Coronary artery (tissue), 2 donors: Measurements from ENCODE around the gene RO60.

Experiments used
- DNase-seq: peaks from one replicate; pipeline ENCODE4 v3.0.0-alpha.2; 2017; ENCODE audit warnings: low spot score
- H3K27ac ChIP-seq, 2 donors: fragments of 200-600 bp; sonication (generic); one replicate each; pipeline ENCODE4 v1.5.1; 2016 to 2019
- H3K4me3 ChIP-seq: fragments of 200-600 bp; sonication (generic); 2 replicates; pipeline ENCODE4 v1.5.1; 2016; ENCODE audit warnings: mild to moderate bottlenecking, moderate library complexity
- TF ChIP-seq, protein P1 (sequence below): fragments of 200-600 bp; sonication (generic); IDR thresholded peaks from one replicate; pipeline ENCODE4 v1.5.1; 2019; ENCODE audit warnings: antibody characterized with exemption

The RO60 gene

DNA sequence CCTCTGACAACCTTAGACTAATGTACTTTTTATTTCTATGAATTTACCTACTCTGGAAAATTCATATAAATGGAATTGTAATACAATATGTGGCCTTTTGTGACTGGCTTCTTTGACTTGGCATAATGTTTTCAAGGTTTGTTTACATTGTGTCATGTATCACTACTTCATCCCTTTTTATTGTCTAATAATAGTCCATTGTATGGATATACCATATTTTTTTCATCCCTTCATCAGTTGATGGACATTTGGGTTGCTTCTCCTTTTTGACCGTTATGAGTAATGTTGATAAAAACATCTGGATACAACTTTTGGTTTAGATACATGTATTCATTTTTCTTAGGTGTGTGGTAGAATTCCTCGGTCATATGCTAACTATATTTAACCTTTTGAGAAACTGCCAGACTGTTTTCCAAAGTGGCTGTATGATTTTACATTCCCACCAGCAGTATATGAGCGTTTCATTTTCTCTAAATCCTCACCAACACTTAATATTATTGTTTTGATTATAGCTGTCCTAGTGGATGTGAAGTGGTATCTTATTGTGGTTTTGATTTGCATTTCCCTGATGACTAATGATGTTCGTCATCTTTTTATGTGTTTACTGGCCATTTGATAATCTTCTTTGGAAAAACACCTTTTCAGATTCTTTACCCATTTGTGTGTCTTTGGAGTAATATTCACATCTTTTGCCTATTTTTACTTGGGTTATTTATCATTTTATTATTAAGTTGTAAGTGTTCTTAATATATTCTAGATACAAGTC lies 3.5 kb downstream of the RO60 start:
- DNase-seq, result no peak
- Histone ChIP-seq H3K4me3 (no peak overlapping the region), H3K27ac (no peak overlapping the region)
- TF ChIP-seq, protein P1, sequence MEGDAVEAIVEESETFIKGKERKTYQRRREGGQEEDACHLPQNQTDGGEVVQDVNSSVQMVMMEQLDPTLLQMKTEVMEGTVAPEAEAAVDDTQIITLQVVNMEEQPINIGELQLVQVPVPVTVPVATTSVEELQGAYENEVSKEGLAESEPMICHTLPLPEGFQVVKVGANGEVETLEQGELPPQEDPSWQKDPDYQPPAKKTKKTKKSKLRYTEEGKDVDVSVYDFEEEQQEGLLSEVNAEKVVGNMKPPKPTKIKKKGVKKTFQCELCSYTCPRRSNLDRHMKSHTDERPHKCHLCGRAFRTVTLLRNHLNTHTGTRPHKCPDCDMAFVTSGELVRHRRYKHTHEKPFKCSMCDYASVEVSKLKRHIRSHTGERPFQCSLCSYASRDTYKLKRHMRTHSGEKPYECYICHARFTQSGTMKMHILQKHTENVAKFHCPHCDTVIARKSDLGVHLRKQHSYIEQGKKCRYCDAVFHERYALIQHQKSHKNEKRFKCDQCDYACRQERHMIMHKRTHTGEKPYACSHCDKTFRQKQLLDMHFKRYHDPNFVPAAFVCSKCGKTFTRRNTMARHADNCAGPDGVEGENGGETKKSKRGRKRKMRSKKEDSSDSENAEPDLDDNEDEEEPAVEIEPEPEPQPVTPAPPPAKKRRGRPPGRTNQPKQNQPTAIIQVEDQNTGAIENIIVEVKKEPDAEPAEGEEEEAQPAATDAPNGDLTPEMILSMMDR, result no peak

DNA sequence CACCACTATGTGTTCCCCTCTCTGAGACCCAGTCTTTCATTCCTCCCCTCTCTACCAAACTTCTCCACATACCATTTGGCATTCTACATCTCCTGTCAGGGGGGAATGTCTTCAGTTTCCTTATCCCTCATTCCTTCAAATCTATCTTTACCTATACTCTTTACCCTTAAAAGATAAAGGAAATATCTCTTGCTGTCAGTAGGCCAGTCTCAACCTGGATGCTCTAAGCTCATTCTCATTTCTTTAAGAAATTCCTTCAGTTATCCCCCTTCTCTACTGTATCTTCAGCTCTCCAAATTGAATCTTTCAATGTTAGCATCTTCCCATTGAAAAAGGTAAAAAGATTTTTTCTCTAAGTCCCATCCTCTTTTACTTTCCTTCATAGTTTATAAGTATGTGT lies 6.5 kb downstream of the RO60 start:
- Histone ChIP-seq H3K4me3 (no peak overlapping the region), H3K27ac (no peak overlapping the region)
- DNase-seq, result no peak
- TF ChIP-seq, protein P1, result no peak

DNA sequence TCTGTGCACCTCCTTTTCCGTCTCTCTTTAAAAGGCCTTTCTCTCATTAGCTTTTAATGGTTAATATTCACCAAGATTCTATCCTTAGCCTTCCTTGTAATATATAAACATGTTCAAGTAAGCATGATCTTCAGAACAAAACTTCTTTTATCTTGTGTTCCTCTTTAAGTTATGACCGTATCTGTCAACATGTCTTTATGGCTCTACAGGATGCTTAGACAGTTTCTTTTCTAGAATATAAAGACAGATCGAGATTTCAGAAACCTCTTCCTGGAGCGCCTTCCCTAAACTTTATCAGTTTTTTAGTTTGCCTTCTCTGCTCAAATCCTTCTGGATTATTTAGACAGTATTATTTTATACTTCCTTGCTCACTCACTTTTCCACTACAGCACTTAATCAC lies 7.2 kb downstream of the RO60 start:
- TF ChIP-seq, protein P1, result no peak
- no peak overlapping the region for H3K27ac ChIP-seq
- no peak for DNase-seq
- no peak overlapping the region for H3K4me3 ChIP-seq

DNA sequence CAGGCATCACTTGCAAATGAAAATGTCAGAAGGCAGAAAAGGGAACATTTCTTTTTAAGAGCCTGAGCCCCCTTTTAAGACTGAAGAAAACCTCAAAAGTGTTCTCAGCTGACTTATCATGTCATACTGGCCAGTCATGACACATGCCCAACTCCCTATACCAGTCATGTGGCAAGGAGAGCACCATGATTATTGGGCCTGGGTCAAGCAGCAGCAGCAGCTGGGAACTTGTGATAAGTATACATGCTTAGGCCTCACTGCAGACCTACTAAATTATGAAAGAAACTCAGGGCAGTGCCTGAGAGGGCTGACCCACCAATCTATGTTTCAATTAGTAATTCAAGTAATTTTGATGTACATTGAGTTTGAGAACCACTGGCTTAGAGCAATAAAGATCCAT lies 8.6 kb downstream of the RO60 start:
- H3K27ac ChIP-seq, result no peak overlapping the region
- no peak overlapping the region for H3K4me3 ChIP-seq
- no peak for DNase-seq
- TF ChIP-seq, protein P1, result no peak

DNA sequence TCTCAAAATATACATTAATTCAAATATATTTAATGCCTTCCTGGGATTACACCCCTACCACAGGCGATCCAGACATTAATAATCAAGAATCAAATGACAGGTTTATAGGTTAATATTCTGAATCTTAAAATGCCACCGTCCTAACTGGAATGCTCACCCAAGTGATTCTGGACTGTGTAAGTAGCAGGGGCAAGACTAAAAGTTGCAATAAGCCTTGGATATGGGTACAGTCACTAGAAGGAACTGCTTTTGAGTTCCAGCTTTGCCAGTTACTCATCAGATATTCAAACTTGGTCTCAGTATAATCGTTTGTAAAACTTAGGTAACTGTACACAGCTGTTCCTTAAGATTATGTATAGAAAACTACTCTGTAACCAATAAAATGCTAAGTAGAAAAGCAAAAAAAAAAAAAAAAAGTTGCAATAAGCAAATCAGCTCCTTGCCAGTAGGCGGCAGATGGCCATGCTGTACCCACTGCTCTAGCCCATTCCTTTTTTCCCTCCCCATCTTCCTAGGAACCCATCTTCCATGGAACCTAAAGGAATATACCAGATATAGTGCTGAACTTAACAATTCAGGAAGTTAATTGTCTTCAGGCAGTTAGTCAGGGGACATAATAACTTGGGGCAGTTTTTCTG lies 10.5 kb downstream of the RO60 start:
- TF ChIP-seq, protein P1, result no peak
- no peak for DNase-seq
- H3K4me3 ChIP-seq, result no peak overlapping the region
- no peak overlapping the region for H3K27ac ChIP-seq

DNA sequence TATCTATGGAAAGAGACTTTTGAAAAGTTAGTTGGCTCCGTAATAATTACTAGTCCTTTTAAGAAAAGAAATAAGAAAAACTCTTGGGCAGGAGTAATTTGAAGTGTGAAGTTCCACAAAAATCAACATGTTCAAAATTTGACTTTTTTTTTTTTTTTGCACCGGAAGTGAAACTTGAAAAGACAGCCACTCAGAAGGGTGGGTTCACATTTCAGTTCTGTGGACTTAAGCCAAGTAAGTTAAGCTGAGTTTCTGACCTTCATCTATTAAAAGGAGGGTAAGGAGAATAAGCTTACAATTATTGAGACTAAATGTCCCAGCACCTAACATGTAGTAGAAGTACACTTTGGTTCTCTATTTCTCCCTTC lies 11.0 kb downstream of the RO60 start:
- no peak overlapping the region for H3K4me3 ChIP-seq
- no peak for DNase-seq
- no peak overlapping the region for H3K27ac ChIP-seq
- TF ChIP-seq, protein P1, result no peak

DNA sequence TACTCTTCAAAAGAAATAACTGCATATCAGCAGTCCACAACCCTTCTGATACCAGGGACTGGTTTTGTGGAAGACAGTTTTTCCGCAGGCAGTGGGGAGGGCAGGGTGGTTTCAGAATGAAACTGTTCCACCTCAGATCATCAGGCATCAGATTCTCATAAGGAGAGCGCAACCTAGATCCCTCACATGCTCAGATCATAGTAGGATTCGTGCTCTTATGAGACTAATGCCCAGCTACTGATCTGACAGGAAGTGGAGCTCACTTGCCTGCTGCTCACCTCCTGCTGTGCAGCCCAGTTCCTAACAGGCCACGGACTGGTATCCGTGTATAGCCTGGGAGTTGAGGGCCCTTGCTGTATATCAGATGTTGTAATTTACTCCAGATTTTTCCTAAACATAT lies 11.5 kb downstream of the RO60 start:
- TF ChIP-seq, protein P1, result no peak
- H3K4me3 ChIP-seq, result no peak overlapping the region
- no peak for DNase-seq
- no peak overlapping the region for H3K27ac ChIP-seq
